Caco-2 (cell line): ENCODE data around the gene IP6K2. TPM values are rescaled to one million over a fixed set of nuclear protein-coding genes. Genes with fewer than 3 reads are reported as not detected.
A peak's percentile ranks its signal among the peaks of the same experiment; 100 is the strongest.
"Not testable (repeated sequence)": the region's sequence is repeated elsewhere in the genome, so short reads cannot be mapped to it uniquely, and the experiment has no call there.

ENCODE experiments used
- BruUV-seq: library from RNA; stranded (reverse); fragments of 400-500 nt; replicated peaks from 2 replicates; lab custom pipeline; 2021; lab: Mats Ljungman, UMichigan
- CTCF ChIA-PET: fragments of 300-600 bp; sonication (Branson Sonifier 250); formaldehyde crosslinking; loops from one replicate; lab custom pipeline; 2022; ENCODE audit warnings: antibody characterized with exemption; lab: Charles Lee
- POLR2A ChIA-PET: fragments of 300-600 bp; sonication (Branson Sonifier 250); formaldehyde crosslinking; loops from one replicate; lab custom pipeline; 2022; ENCODE audit warnings: antibody characterized with exemption; lab: Charles Lee
- DNase-seq, 2 experiments: peaks; one replicate each; pipeline versions ENCODE4 v3.0.0 to v3.0.0-alpha.2; 2020 to 2022
- H3K27me3 ChIP-seq: replicated peaks from 2 replicates; pipeline ENCODE4 v1.6.0; 2011; ENCODE audit warnings: low read length; ENCODE audit not compliant: control insufficient read depth, insufficient read depth
- H3K36me3 ChIP-seq: 2 replicates; pipeline ENCODE4 v1.5.1; 2011; ENCODE audit warnings: low read length; ENCODE audit not compliant: control insufficient read depth, insufficient read depth
- H3K4me1 ChIP-seq: fragments of 250-450 bp; sonication (Bioruptor Pico); 2 replicates; pipeline ENCODE4 v1.5.1; 2020; ENCODE audit warnings: mild to moderate bottlenecking
- H3K4me3 ChIP-seq: 2 replicates; pipeline ENCODE4 v1.5.1; 2011; ENCODE audit warnings: low read depth, mild to moderate bottlenecking, control low read depth, low read length
- H3K9me3 ChIP-seq: fragments of 250-450 bp; sonication (Bioruptor Pico); 2 replicates; pipeline ENCODE4 v1.5.1; 2020; ENCODE audit warnings: mild to moderate bottlenecking, moderate library complexity
- H3K27ac Mint-ChIP-seq: one replicate; pipeline ENCODE4 v1.8.0; 2022; ENCODE audit warnings: mixed read lengths; ENCODE audit not compliant: unreplicated experiment
- H3K27me3 Mint-ChIP-seq: one replicate; pipeline ENCODE4 v1.8.0; 2022; ENCODE audit warnings: mixed read lengths; ENCODE audit not compliant: insufficient read depth, unreplicated experiment
- H3K36me3 Mint-ChIP-seq: one replicate; pipeline ENCODE4 v1.8.0; 2022; ENCODE audit warnings: mild to moderate bottlenecking, mixed read lengths; ENCODE audit not compliant: insufficient read depth, unreplicated experiment
- H3K4me1 Mint-ChIP-seq: one replicate; pipeline ENCODE4 v1.8.0; 2022; ENCODE audit warnings: low read depth, mixed read lengths; ENCODE audit not compliant: unreplicated experiment
- H3K4me3 Mint-ChIP-seq: one replicate; pipeline ENCODE4 v1.8.0; 2022; ENCODE audit warnings: mild to moderate bottlenecking, moderate library complexity, mixed read lengths; ENCODE audit not compliant: unreplicated experiment
- H3K9me3 Mint-ChIP-seq: one replicate; pipeline ENCODE4 v1.8.0; 2022; ENCODE audit warnings: mixed read lengths; ENCODE audit not compliant: unreplicated experiment
- CTCF ChIP-seq, 2 experiments: fragments of 200-600 bp in 1 of 2; IDR thresholded peaks; 1 replicate in 1 of 2; 2 replicates in 1 of 2; pipeline versions ENCODE4 v1.5.1 to v1.8.0; 2011 to 2022; ENCODE audit warnings: antibody characterized with exemption in 1 of 2, control low read depth in 1 of 2, inconsistent platforms in 1 of 2, low read depth in 1 of 2, low read length in 1 of 2, mild to moderate bottlenecking in 1 of 2, moderate library complexity in 1 of 2; ENCODE audit not compliant: insufficient read depth in 1 of 2, severe bottlenecking in 1 of 2, unreplicated experiment in 1 of 2
- intact Hi-C: fragments of 100-400 bp; cut with micrococcal nuclease; formaldehyde crosslinking; loops from one replicate; pipeline ENCODE4 v1.10.0; 2022; ENCODE audit not compliant: unreplicated experiment
- total RNA-seq: library from RNA; stranded (reverse); gene quantifications from 2 replicates; pipeline ENCODE4 v1.2.3, GENCODE V29; 2022

IP6K2 gene
- total RNA-seq, 1 experiment from 2014 or later: 91.7 TPM

GRCh38 chr3:48743773-48744172, 26.8 kb upstream of the IP6K2 start:
- Histone ChIP-seq H3K9me3 (no peaks in the 10 kb centered on the region), H3K4me1 (peaks cover 11% of the 10 kb centered on the region), H3K4me3 (no peak overlapping the region), H3K36me3 (no peaks in the 10 kb centered on the region; the same call in none of the 2 replicates), H3K27me3 (no peaks in the 10 kb centered on the region)
- H3K27ac Mint-ChIP-seq: no peak overlapping the region
- H3K4me3 Mint-ChIP-seq: no peak overlapping the region
- no peaks in the 10 kb centered on the region for H3K27me3 Mint-ChIP-seq
- POLR2A ChIA-PET: no interaction called here
- H3K9me3 Mint-ChIP-seq: no peaks in the 10 kb centered on the region
- TF ChIP-seq CTCF (IDR thresholded peaks at IDR 0.05; ENCODE audit: insufficient read depth in 1 of 2, low read depth in 1 of 2, low read length in 1 of 2, severe bottlenecking in 1 of 2, unreplicated experiment in 1 of 2): no peak
- no TSS peak for BruUV-seq
- peaks cover 6% of the 10 kb centered on the region for H3K4me1 Mint-ChIP-seq
- intact Hi-C loops: no loop called here
- CTCF ChIA-PET: no interaction called here
- H3K36me3 Mint-ChIP-seq: peaks cover 24% of the 10 kb centered on the region
- no peak for DNase-seq

GRCh38 chr3:48741226-48741625, 24.2 kb upstream of the IP6K2 start:
- DNase-seq, H3K9me3 ChIP-seq, H3K4me1 Mint-ChIP-seq, H3K4me3 ChIP-seq, H3K27ac Mint-ChIP-seq, CTCF ChIA-PET, H3K9me3 Mint-ChIP-seq, H3K27me3 Mint-ChIP-seq, BruUV-seq, H3K27me3 ChIP-seq, H3K4me3 Mint-ChIP-seq, H3K36me3 ChIP-seq, POLR2A ChIA-PET: not testable (repeated sequence)
- peaks cover 16% of the 10 kb centered on the region for H3K36me3 Mint-ChIP-seq
- H3K4me1 ChIP-seq: peaks cover 17% of the 10 kb centered on the region
- intact Hi-C loops: loop anchor here (2.0 kb wide), 1 partner anchor 24 kb away; the partner anchor contains the start of gene IP6K2

- H3K4me1 ChIP-seq: peaks cover 26% of the 10 kb centered on the region
- POLR2A ChIA-PET: interaction anchor here (1.8 kb wide), 1 partner anchor 23 kb away, joined by 13 read pairs; the partner anchor contains the start of gene IP6K2
- Mint-ChIP-seq H3K4me1 (peaks cover 6% of the 10 kb centered on the region), H3K4me3 (no peak overlapping the region), H3K9me3 (no peaks in the 10 kb centered on the region), H3K27ac (peak overlapping the region; percentile 49), H3K36me3 (peaks cover 11% of the 10 kb centered on the region), H3K27me3 (no peaks in the 10 kb centered on the region)
- CTCF ChIA-PET: interaction anchor here (0.6 to 1.7 kb wide), 6 partner anchors 23 to 267 kb away, joined by 3 to 7 read pairs (median 4); partner anchors contain the start of genes IP6K2, NCKIPSD, PRKAR2A and SLC26A6
- peak; percentile 61 to 64 for TF ChIP-seq CTCF (IDR thresholded peaks at IDR 0.05; ENCODE audit: insufficient read depth in 1 of 2, low read depth in 1 of 2, low read length in 1 of 2, severe bottlenecking in 1 of 2, unreplicated experiment in 1 of 2)
- peak; percentile 66 to 73 for DNase-seq
- H3K4me3 ChIP-seq: no peak overlapping the region
- no peaks in the 10 kb centered on the region for H3K27me3 ChIP-seq
- no peaks in the 10 kb centered on the region; the same call in 1 of the 2 replicates for H3K36me3 ChIP-seq
- no peaks in the 10 kb centered on the region for H3K9me3 ChIP-seq
- no TSS peak for BruUV-seq
- intact Hi-C loops: loop anchor here (2.0 kb wide), 1 partner anchor 23 kb away; the partner anchor contains the start of gene IP6K2
These were observed 23.2 kb upstream of the IP6K2 start for GRCh38 chr3:48739955-48740823.
